Measurements from ENCODE around the gene PRAME. TPM values are rescaled to one million over a fixed set of nuclear protein-coding genes. Genes with fewer than 3 reads are reported as not detected.
"Not testable (repeated sequence)": the region's sequence is repeated elsewhere in the genome, so short reads cannot be mapped to it uniquely, and the experiment has no call there.

Gene PRAME, protein sequence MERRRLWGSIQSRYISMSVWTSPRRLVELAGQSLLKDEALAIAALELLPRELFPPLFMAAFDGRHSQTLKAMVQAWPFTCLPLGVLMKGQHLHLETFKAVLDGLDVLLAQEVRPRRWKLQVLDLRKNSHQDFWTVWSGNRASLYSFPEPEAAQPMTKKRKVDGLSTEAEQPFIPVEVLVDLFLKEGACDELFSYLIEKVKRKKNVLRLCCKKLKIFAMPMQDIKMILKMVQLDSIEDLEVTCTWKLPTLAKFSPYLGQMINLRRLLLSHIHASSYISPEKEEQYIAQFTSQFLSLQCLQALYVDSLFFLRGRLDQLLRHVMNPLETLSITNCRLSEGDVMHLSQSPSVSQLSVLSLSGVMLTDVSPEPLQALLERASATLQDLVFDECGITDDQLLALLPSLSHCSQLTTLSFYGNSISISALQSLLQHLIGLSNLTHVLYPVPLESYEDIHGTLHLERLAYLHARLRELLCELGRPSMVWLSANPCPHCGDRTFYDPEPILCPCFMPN
- polyA plus RNA-seq (2013, experiment 1 of 2), result not detected
- polyA plus RNA-seq (2013, experiment 2 of 2), result not detected

DNA sequence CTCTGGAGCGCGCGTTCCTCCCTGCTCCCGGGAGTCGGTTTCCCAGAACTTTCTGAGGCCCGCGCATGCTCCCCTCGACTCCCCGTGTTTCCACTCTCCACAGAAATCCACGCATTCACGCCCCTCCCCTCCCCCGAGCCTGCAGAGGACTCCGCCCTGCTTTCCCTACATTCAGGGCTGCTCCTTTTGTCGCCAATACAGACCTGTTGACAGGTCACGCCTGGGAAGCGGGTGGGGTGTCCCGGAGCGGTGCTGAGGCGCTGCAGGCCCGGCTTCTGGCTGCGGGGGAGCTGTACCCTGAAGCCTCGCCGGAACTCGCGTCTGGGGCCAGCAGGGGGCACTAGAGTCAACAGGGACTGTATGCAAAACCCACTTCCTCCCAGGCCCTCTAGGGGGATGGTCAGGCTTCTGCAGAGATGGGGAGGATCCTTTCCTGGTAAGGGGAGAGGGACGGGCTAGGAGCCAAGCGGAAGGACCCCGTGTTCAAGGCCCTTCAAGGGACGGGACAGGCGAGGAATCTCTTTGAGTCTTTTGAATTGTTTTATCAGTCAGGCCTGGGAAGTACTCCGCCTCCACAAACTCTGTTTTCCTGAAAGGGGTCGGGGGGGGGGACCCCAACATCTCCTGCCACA is at the start of gene PRAME:
Gene PRAME, minus strand, starts transcription at position 294 of the 632 bp plus-strand sequence. CDS start 2,433 bp downstream, outside the sequence.
- Histone ChIP-seq H4K91ac (ENCODE audit: low read length) (no peak within 1 kb of the TSS), H3K27ac (ENCODE audit: low read length, poor library complexity, severe bottlenecking) (no peak within 1 kb of the TSS), H3K4me1 (ENCODE audit: control insufficient read depth, insufficient read depth, low read depth, low read length) (no peaks in the 10 kb centered on the region), H3K4me2 (ENCODE audit: low read length, poor library complexity, severe bottlenecking) (no peak within 1 kb of the TSS), H2AFZ (ENCODE audit: low read depth, low read length) (no peak within 1 kb of the TSS), H3K14ac (ENCODE audit: low read length in 2 of 2) (no peak within 1 kb of the TSS), H3K4me3 (ENCODE audit: insufficient read depth in 1 of 2, low read depth in 1 of 2, low read length in 2 of 2) (no peak within 1 kb of the TSS), H2BK5ac (ENCODE audit: low read depth, low read length, poor library complexity, severe bottlenecking) (no peak within 1 kb of the TSS), H2AK5ac (ENCODE audit: low read length, severe bottlenecking) (no peak within 1 kb of the TSS), H2BK15ac (ENCODE audit: low read depth, poor library complexity, severe bottlenecking) (no peak within 1 kb of the TSS), H3K18ac (ENCODE audit: low read depth in 1 of 2, low read length in 2 of 2) (no peak within 1 kb of the TSS), H3K27me3 (ENCODE audit: control insufficient read depth in 1 of 2, insufficient read depth in 1 of 2, low read length in 2 of 2) (peaks cover 0 to 16% of the 10 kb centered on the region in 2 experiments), H3K9ac (ENCODE audit: low read length) (no peak within 1 kb of the TSS), H2BK12ac (ENCODE audit: low read length in 2 of 2) (no peak within 1 kb of the TSS), H3K79me1 (replicated peaks; ENCODE audit: low read length, poor library complexity, severe bottlenecking) (no peaks in the 10 kb centered on the region), H3K4ac (ENCODE audit: low read depth in 1 of 2, low read length in 2 of 2) (no peak within 1 kb of the TSS), H3K36me3 (ENCODE audit: control insufficient read depth in 1 of 2, insufficient read depth in 2 of 2, low read depth in 1 of 2, low read length in 2 of 2) (no peaks in the 10 kb centered on the region), H2BK120ac (ENCODE audit: low read depth, low read length) (no peak within 1 kb of the TSS), H3K9me3 (ENCODE audit: control insufficient read depth, low read length) (no peaks in the 10 kb centered on the region), H3K23ac (ENCODE audit: low read length in 2 of 2) (no peak within 1 kb of the TSS), H4K8ac (ENCODE audit: low read length) (no peak within 1 kb of the TSS)
- DNase-seq, result peak; percentile 4
- 74% methylated on average over 32 of the region's 32 CpGs for WGBS

DNA sequence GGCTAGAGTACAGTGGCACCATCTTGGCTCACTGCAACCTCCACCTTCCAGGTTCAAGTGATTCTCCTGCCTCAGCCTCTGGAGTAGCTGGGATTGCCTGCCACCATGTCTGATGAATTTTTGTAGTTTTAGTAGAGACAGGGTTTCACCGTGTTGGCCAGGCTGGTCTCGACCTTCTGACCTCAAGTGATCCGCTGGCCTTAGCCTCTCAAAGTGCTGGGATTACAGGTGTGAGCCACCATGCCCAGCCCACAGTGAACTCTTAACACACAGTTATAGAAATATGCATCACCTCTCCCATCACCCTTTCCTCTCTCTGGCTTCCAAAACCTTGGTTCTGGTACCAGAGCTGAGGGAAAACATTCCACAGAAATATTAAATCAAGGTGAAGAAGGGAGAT is 49.0 kb upstream of the PRAME start:
- 67% methylated on average over 3 of the region's 3 CpGs for WGBS
- H3K9ac ChIP-seq (ENCODE audit: low read length); H3K27ac ChIP-seq (ENCODE audit: low read length, poor library complexity, severe bottlenecking): not testable (repeated sequence)

DNA sequence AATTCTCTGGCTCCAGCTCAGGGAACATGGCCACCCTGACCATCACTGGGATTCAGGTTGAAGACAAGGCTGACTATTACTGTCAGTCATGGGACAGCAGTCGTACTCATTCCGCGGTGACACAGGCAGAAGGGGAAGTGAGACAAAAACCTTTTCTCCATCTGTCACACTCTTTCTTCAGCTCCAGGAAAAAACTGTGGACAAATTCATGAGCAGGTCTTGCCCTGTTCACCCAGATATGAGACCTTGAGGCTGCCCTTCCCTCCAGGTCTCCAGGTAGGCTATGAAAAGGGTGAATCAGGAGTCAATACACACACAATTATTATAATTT is 46.0 kb upstream of the PRAME start:
- no peak for DNase-seq
- Histone ChIP-seq H3K36me3 (ENCODE audit: control insufficient read depth in 1 of 2, insufficient read depth in 2 of 2, low read depth in 1 of 2, low read length in 2 of 2) (no peaks in the 10 kb centered on the region), H4K8ac (ENCODE audit: low read length) (no peak overlapping the region), H2BK15ac (ENCODE audit: low read depth, poor library complexity, severe bottlenecking) (no peak overlapping the region), H3K9me3 (ENCODE audit: control insufficient read depth, low read length) (peaks cover 3% of the 10 kb centered on the region), H3K27ac (ENCODE audit: low read length, poor library complexity, severe bottlenecking) (no peak overlapping the region), H2AK5ac (ENCODE audit: low read length, severe bottlenecking) (no peak overlapping the region), H4K91ac (ENCODE audit: low read length) (no peak overlapping the region), H2BK12ac (ENCODE audit: low read length in 2 of 2) (no peak overlapping the region), H2AFZ (ENCODE audit: low read depth, low read length) (no peak overlapping the region), H2BK120ac (ENCODE audit: low read depth, low read length) (no peak overlapping the region), H3K4me3 (ENCODE audit: insufficient read depth in 1 of 2, low read depth in 1 of 2, low read length in 2 of 2) (no peak overlapping the region), H3K18ac (ENCODE audit: low read depth in 1 of 2, low read length in 2 of 2) (no peak overlapping the region), H3K79me1 (replicated peaks; ENCODE audit: low read length, poor library complexity, severe bottlenecking) (no peaks in the 10 kb centered on the region), H3K4me1 (ENCODE audit: control insufficient read depth, insufficient read depth, low read depth, low read length) (no peaks in the 10 kb centered on the region), H3K14ac (ENCODE audit: low read length in 2 of 2) (no peak overlapping the region), H3K9ac (ENCODE audit: low read length) (no peak overlapping the region), H3K4me2 (ENCODE audit: low read length, poor library complexity, severe bottlenecking) (no peak overlapping the region), H3K23ac (ENCODE audit: low read length in 2 of 2) (no peak overlapping the region), H3K27me3 (ENCODE audit: control insufficient read depth in 1 of 2, insufficient read depth in 1 of 2, low read length in 2 of 2) (peaks cover 0 to 53% of the 10 kb centered on the region in 2 experiments), H2BK5ac (ENCODE audit: low read depth, low read length, poor library complexity, severe bottlenecking) (no peak overlapping the region), H3K4ac (ENCODE audit: low read depth in 1 of 2, low read length in 2 of 2) (no peak overlapping the region)
- WGBS, result 95% methylated on average over 3 of the region's 3 CpGs

More for the DNA sequence above, 49.0 kb upstream of the PRAME start:
- peaks cover 0 to 42% of the 10 kb centered on the region in 2 experiments for H3K27me3 ChIP-seq (ENCODE audit: control insufficient read depth in 1 of 2, insufficient read depth in 1 of 2, low read length in 2 of 2)
- H3K4me1 ChIP-seq (ENCODE audit: control insufficient read depth, insufficient read depth, low read depth, low read length); H3K4me2 ChIP-seq (ENCODE audit: low read length, poor library complexity, severe bottlenecking); H3K18ac ChIP-seq (ENCODE audit: low read depth in 1 of 2, low read length in 2 of 2); H2BK15ac ChIP-seq (ENCODE audit: low read depth, poor library complexity, severe bottlenecking); H3K23ac ChIP-seq (ENCODE audit: low read length in 2 of 2); H3K9me3 ChIP-seq (ENCODE audit: control insufficient read depth, low read length); H3K14ac ChIP-seq (ENCODE audit: low read length in 2 of 2); H2BK12ac ChIP-seq (ENCODE audit: low read length in 2 of 2); H2AFZ ChIP-seq (ENCODE audit: low read depth, low read length); H3K4ac ChIP-seq (ENCODE audit: low read depth in 1 of 2, low read length in 2 of 2); H2AK5ac ChIP-seq (ENCODE audit: low read length, severe bottlenecking); H2BK5ac ChIP-seq (ENCODE audit: low read depth, low read length, poor library complexity, severe bottlenecking); H3K4me3 ChIP-seq (ENCODE audit: insufficient read depth in 1 of 2, low read depth in 1 of 2, low read length in 2 of 2); DNase-seq; H3K79me1 ChIP-seq (replicated peaks; ENCODE audit: low read length, poor library complexity, severe bottlenecking); H4K8ac ChIP-seq (ENCODE audit: low read length); H3K36me3 ChIP-seq (ENCODE audit: control insufficient read depth in 1 of 2, insufficient read depth in 2 of 2, low read depth in 1 of 2, low read length in 2 of 2); H2BK120ac ChIP-seq (ENCODE audit: low read depth, low read length); H4K91ac ChIP-seq (ENCODE audit: low read length): not testable (repeated sequence)

DNA sequence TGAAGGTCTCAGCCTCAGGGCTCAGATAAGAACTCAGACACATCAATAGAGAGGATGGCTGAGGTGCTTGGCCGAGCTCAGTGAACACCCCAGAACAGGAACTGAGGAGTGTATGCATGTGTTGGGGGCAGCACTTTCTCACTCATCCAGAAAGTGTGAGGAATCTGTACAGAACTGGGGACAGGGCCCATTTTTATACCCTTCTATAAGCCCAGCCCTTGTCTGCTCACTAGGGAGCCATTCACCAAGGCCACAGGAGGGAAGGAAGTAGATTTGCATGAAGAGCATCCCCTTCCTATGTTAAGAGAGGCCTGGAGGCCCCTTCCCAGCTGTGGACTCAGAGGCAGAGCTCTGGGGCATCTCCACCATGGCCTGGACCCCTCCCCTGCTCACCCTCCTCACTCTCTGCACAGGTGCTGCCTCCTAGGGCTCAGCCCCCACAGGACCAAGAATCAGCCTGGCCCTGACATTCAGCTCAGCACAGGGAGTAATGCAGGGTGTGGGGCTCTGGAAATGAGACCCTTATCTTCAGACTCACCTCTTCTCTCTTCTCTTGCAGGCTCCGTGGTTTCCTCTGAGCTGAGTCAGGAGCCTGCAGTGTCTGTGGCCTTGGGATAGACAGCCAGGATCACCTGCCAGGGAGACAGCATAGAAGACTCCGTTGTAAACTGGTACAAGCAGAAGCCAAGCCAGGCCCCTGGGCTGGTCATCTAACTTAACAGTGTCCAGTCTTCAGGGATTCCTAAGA is 45.4 kb upstream of the PRAME start:
- Histone ChIP-seq H3K4ac (ENCODE audit: low read depth in 1 of 2, low read length in 2 of 2) (no peak overlapping the region), H3K9me3 (ENCODE audit: control insufficient read depth, low read length) (peaks cover 3% of the 10 kb centered on the region), H3K27ac (ENCODE audit: low read length, poor library complexity, severe bottlenecking) (no peak overlapping the region), H4K8ac (ENCODE audit: low read length) (no peak overlapping the region), H3K4me1 (ENCODE audit: control insufficient read depth, insufficient read depth, low read depth, low read length) (no peaks in the 10 kb centered on the region), H3K23ac (ENCODE audit: low read length in 2 of 2) (no peak overlapping the region), H4K91ac (ENCODE audit: low read length) (no peak overlapping the region), H2BK12ac (ENCODE audit: low read length in 2 of 2) (no peak overlapping the region), H2BK120ac (ENCODE audit: low read depth, low read length) (no peak overlapping the region), H3K27me3 (ENCODE audit: control insufficient read depth in 1 of 2, insufficient read depth in 1 of 2, low read length in 2 of 2) (peaks cover 0 to 55% of the 10 kb centered on the region in 2 experiments), H3K14ac (ENCODE audit: low read length in 2 of 2) (no peak overlapping the region), H2BK5ac (ENCODE audit: low read depth, low read length, poor library complexity, severe bottlenecking) (no peak overlapping the region), H3K18ac (ENCODE audit: low read depth in 1 of 2, low read length in 2 of 2) (no peak overlapping the region), H3K4me3 (ENCODE audit: insufficient read depth in 1 of 2, low read depth in 1 of 2, low read length in 2 of 2) (no peak overlapping the region), H2AFZ (ENCODE audit: low read depth, low read length) (no peak overlapping the region), H2BK15ac (ENCODE audit: low read depth, poor library complexity, severe bottlenecking) (no peak overlapping the region), H2AK5ac (ENCODE audit: low read length, severe bottlenecking) (no peak overlapping the region), H3K4me2 (ENCODE audit: low read length, poor library complexity, severe bottlenecking) (no peak overlapping the region), H3K79me1 (replicated peaks; ENCODE audit: low read length, poor library complexity, severe bottlenecking) (no peaks in the 10 kb centered on the region), H3K36me3 (ENCODE audit: control insufficient read depth in 1 of 2, insufficient read depth in 2 of 2, low read depth in 1 of 2, low read length in 2 of 2) (no peaks in the 10 kb centered on the region), H3K9ac (ENCODE audit: low read length) (no peak overlapping the region)
- WGBS, result 29% methylated on average over 3 of the region's 3 CpGs
- no peak for DNase-seq

Data from mesenchymal stem cell (in vitro differentiated cells and primary cell).